DOHH2 (cell line): ENCODE results near the gene ALDH4A1.
"Not testable (repeated sequence)": the region's sequence is repeated elsewhere in the genome, so short reads cannot be mapped to it uniquely, and the experiment has no call there.

Experiments
- H3F3A ChIP-seq: fragments of 200-600 bp; sonication (generic), shearing (Covaris generic); 2 replicates; pipeline ENCODE4 v1.6.0; 2016; ENCODE audit warnings: antibody characterized with exemption, mild to moderate bottlenecking; ENCODE audit not compliant: control insufficient read depth, insufficient read depth
- H3K27ac ChIP-seq: fragments of 200-600 bp; sonication (generic); 2 replicates; pipeline ENCODE4 v1.5.1; 2014; ENCODE audit warnings: low read depth, mild to moderate bottlenecking, low read length, moderate library complexity
- H3K27me3 ChIP-seq: fragments of 200-600 bp; sonication (generic); 2 replicates; pipeline ENCODE4 v1.6.1; 2014; ENCODE audit warnings: mild to moderate bottlenecking, low read length, mixed read lengths; ENCODE audit not compliant: control insufficient read depth
- H3K36me3 ChIP-seq: fragments of 200-600 bp; sonication (generic); 2 replicates; pipeline ENCODE4 v1.6.1; 2014; ENCODE audit warnings: mild to moderate bottlenecking, low read length, moderate library complexity, mixed read lengths; ENCODE audit not compliant: control insufficient read depth
- H3K4me1 ChIP-seq: fragments of 200-600 bp; sonication (generic); 2 replicates; pipeline ENCODE4 v1.6.1; 2014; ENCODE audit warnings: mild to moderate bottlenecking, low read length, mixed read lengths; ENCODE audit not compliant: control insufficient read depth
- H3K4me2 ChIP-seq: fragments of 200-600 bp; sonication (generic); 2 replicates; pipeline ENCODE4 v1.6.0; 2014; ENCODE audit warnings: mild to moderate bottlenecking, low read length, moderate library complexity
- H3K4me3 ChIP-seq: fragments of 200-600 bp; sonication (generic); 2 replicates; pipeline ENCODE4 v1.5.1; 2014; ENCODE audit warnings: mild to moderate bottlenecking, low read length, mixed read lengths
- H3K79me2 ChIP-seq: fragments of 200-600 bp; sonication (generic); 2 replicates; pipeline ENCODE4 v1.6.1; 2014; ENCODE audit warnings: mild to moderate bottlenecking, low read length, mixed read lengths; ENCODE audit not compliant: control insufficient read depth
- H3K9me2 ChIP-seq: fragments of 200-600 bp; sonication (generic); replicated peaks from 2 replicates; pipeline ENCODE4 v1.6.1; 2014; ENCODE audit warnings: mild to moderate bottlenecking, low read length, mixed read lengths; ENCODE audit not compliant: control insufficient read depth
- H3K9me3 ChIP-seq: fragments of 200-600 bp; sonication (generic); 2 replicates; pipeline ENCODE4 v1.6.1; 2014; ENCODE audit warnings: antibody characterized with exemption, low read length, mixed read lengths; ENCODE audit not compliant: control insufficient read depth, insufficient read depth
- H4K20me1 ChIP-seq: fragments of 200-600 bp; sonication (generic); 2 replicates; pipeline ENCODE4 v1.6.0; 2014; ENCODE audit warnings: low read depth, mild to moderate bottlenecking, antibody characterized with exemption, low read length, moderate library complexity; ENCODE audit not compliant: control insufficient read depth, insufficient read depth
- EZH2phosphoT487 ChIP-seq: fragments of 200-600 bp; sonication (generic); IDR thresholded peaks from 2 replicates; pipeline ENCODE4 v1.6.1; 2017; ENCODE audit warnings: borderline replicate concordance, mild to moderate bottlenecking, antibody characterized with exemption, low read length, moderate library complexity, mixed read lengths
- TF ChIP-seq, protein P1 (sequence below): fragments of 200-600 bp; sonication (generic); IDR thresholded peaks from one replicate; pipeline ENCODE4 v1.5.1; 2014; ENCODE audit warnings: antibody characterized with exemption, mild to moderate bottlenecking, low read depth, low read length; ENCODE audit not compliant: poor library complexity, severe bottlenecking

ALDH4A1 gene

DNA sequence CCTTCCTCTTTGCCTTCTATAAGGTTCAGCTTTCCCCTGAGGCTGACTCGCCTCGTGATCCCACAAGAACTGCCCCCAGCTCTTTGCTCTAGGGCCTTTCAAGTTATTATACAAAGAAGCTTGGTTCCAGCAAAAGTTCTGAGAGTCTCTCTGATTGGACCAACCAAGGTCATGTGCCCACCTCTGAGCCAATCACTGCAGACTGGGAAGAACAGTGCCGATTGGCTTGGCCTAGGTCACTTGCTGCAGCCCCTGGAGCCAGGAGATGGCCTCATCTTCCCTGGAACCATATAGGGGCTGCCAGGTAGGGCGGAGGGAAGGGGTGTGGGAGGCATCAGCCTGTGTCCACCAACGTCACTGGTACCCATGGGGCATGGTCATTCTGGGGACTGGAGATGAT is 65.7 kb downstream of the ALDH4A1 start:
- TF ChIP-seq, protein P1, sequence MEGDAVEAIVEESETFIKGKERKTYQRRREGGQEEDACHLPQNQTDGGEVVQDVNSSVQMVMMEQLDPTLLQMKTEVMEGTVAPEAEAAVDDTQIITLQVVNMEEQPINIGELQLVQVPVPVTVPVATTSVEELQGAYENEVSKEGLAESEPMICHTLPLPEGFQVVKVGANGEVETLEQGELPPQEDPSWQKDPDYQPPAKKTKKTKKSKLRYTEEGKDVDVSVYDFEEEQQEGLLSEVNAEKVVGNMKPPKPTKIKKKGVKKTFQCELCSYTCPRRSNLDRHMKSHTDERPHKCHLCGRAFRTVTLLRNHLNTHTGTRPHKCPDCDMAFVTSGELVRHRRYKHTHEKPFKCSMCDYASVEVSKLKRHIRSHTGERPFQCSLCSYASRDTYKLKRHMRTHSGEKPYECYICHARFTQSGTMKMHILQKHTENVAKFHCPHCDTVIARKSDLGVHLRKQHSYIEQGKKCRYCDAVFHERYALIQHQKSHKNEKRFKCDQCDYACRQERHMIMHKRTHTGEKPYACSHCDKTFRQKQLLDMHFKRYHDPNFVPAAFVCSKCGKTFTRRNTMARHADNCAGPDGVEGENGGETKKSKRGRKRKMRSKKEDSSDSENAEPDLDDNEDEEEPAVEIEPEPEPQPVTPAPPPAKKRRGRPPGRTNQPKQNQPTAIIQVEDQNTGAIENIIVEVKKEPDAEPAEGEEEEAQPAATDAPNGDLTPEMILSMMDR = no peak
- no peak for TF ChIP-seq EZH2phosphoT487
- Histone ChIP-seq H3K27me3 (no peaks in the 10 kb centered on the region), H3K4me2 (no peak overlapping the region), H3F3A (no peaks in the 10 kb centered on the region), H3K9me2 (no peaks in the 10 kb centered on the region), H3K36me3 (no peaks in the 10 kb centered on the region), H3K4me1 (no peaks in the 10 kb centered on the region), H3K79me2 (no peaks in the 10 kb centered on the region), H3K9me3 (0 out of 2 replicates have a peak, but pooled peaks cover under 1% of the 10 kb centered on the region), H3K27ac (no peak overlapping the region), H4K20me1 (no peaks in the 10 kb centered on the region), H3K4me3 (no peak overlapping the region)

GRCh38 chr1:18832319-18832718 is 70.0 kb downstream of the ALDH4A1 start:
- H3K79me2 ChIP-seq, H3K4me1 ChIP-seq, H3K4me2 ChIP-seq, H3K4me3 ChIP-seq, H3F3A ChIP-seq, H3K9me2 ChIP-seq, H3K27ac ChIP-seq, H3K36me3 ChIP-seq, H3K27me3 ChIP-seq, H4K20me1 ChIP-seq, H3K9me3 ChIP-seq: not testable (repeated sequence)

GRCh38 chr1:18831656-18832055 is 70.7 kb downstream of the ALDH4A1 start:
- no peak overlapping the region for H3K4me3 ChIP-seq
- H3K4me1 ChIP-seq = no peaks in the 10 kb centered on the region
- 0 out of 2 replicates have a peak, but pooled peaks cover 2% of the 10 kb centered on the region for H3K9me3 ChIP-seq
- H3K9me2 ChIP-seq = no peaks in the 10 kb centered on the region
- no peak for TF ChIP-seq EZH2phosphoT487
- TF ChIP-seq, protein P1 = no peak
- no peaks in the 10 kb centered on the region for H3K36me3 ChIP-seq
- no peaks in the 10 kb centered on the region for H3K79me2 ChIP-seq
- no peak overlapping the region for H3K4me2 ChIP-seq
- H3K27ac ChIP-seq = no peak overlapping the region
- no peaks in the 10 kb centered on the region for H3K27me3 ChIP-seq
- no peaks in the 10 kb centered on the region for H3F3A ChIP-seq
- H4K20me1 ChIP-seq = no peaks in the 10 kb centered on the region

DNA sequence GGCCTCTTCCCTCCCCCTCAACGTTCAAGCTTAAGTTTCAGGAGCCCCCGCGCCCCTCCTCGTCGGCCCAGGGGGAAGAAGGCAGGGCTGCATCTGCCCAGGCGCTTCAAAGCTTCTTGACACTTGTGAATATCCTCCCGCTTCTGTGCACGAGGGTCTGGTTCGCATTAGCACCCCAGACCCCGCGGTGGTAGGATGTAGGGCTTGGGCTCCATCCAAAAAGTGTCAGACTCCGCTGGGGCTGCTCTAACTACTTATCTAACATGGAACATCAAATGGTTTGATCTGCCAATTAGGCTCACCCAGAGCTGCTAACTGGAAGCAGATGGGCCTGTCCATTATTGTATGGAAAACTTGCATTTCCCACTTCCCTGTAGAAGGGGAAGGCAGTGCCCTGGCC is 71.8 kb downstream of the ALDH4A1 start:
- Histone ChIP-seq H3K27ac (no peak overlapping the region), H3K79me2 (no peaks in the 10 kb centered on the region), H3K36me3 (no peaks in the 10 kb centered on the region), H3K9me2 (no peaks in the 10 kb centered on the region), H3K9me3 (0 out of 2 replicates have a peak, but pooled peaks cover 2% of the 10 kb centered on the region), H3K4me1 (no peaks in the 10 kb centered on the region), H4K20me1 (no peaks in the 10 kb centered on the region), H3K4me3 (no peak overlapping the region), H3K27me3 (no peaks in the 10 kb centered on the region), H3K4me2 (no peak overlapping the region), H3F3A (no peaks in the 10 kb centered on the region)
- no peak for TF ChIP-seq EZH2phosphoT487
- TF ChIP-seq, protein P1 = no peak
